Activated naive CD8-positive, alpha-beta T cell treated with anti-CD3 and anti-CD28 coated beads, Interleukin-2, amount 50 U/mL, for 24 hours (primary cell): Measurements from ENCODE around the gene S100A7A.

Experiments
- ATAC-seq: fragments of 150-1000 bp; cut with Tn5 transposase; one replicate; pipeline ENCODE4 v1.10.0; 2021
- DNase-seq: peaks from one replicate; pipeline ENCODE4 v3.0.0; 2021
- H3K27ac Mint-ChIP-seq: one replicate; pipeline ENCODE4 v1.8.0; 2021; ENCODE audit warnings: mild to moderate bottlenecking, mixed read lengths
- H3K27me3 Mint-ChIP-seq: one replicate; pipeline ENCODE4 v1.8.0; 2021; ENCODE audit warnings: mixed read lengths
- H3K36me3 Mint-ChIP-seq: one replicate; pipeline ENCODE4 v1.8.0; 2021; ENCODE audit warnings: low read depth, mixed read lengths
- H3K4me1 Mint-ChIP-seq: one replicate; pipeline ENCODE4 v1.8.0; 2021; ENCODE audit warnings: mixed read lengths
- H3K4me3 Mint-ChIP-seq: one replicate; pipeline ENCODE4 v1.8.0; 2021; ENCODE audit warnings: mild to moderate bottlenecking, moderate library complexity, mixed read lengths
- H3K9me3 Mint-ChIP-seq: one replicate; pipeline ENCODE4 v1.8.0; 2021; ENCODE audit warnings: mixed read lengths

Gene S100A7A

DNA sequence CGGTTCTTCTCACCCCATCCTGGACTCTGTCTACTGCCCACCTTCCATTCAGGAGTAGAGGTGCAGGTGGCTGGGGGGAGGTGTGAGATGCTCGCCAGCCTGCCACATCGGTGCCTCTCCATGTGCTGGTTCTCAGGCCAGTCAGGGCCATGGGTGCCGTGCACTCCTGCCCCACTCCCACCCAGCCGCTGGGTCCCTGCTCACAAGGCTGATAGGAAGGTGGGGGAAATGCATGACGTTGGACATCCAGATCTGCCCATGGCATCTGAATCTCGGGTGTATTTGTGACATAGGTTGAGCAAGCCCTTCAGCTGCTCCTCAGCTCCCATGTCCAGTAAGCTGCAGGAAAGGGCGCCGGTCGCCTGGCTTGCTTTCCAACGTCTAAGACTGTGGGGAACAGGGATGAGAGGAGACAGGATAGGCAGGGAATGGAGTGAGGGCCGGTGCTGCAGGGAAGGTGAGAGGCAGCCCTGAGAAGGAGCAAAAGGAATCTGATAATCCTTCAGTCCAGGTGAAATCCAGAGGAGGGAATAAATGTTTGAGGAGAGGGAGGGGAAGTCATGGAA lies 11.8 kb downstream of the S100A7A start:
- no peak overlapping the region for H3K27ac Mint-ChIP-seq
- H3K27me3 Mint-ChIP-seq: peaks cover 19% of the 10 kb centered on the region

DNA sequence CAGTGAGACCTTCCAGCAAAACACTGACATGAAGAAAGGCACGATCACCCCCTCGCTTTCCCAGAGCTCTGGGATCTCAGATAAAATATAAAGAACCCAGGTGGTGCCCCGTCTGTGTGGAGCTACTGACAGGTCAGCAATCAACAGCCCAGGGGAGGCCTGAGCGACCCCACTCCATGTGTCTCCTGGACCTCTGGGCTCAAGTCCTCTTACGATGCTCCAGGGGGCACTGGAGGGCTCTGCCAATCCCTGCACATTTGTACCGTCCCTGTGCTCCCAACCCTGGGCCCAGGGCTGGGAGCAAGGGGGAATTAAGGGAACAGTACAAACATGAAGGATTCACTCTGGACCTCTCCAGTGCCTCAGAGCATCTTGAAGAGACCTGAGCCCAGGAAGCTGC lies 12.5 kb downstream of the S100A7A start:
- Mint-ChIP-seq H3K27ac (no peak overlapping the region), H3K4me3 (no peak overlapping the region), H3K36me3 (no peaks in the 10 kb centered on the region), H3K27me3 (peaks cover 17% of the 10 kb centered on the region), H3K4me1 (no peaks in the 10 kb centered on the region), H3K9me3 (no peaks in the 10 kb centered on the region)
- no peak for DNase-seq
- no peak for ATAC-seq

More for the DNA sequence above, 11.8 kb downstream of the S100A7A start:
- DNase-seq: no peak
- no peak for ATAC-seq
- Mint-ChIP-seq H3K36me3 (no peaks in the 10 kb centered on the region), H3K4me3 (no peak overlapping the region), H3K9me3 (no peaks in the 10 kb centered on the region), H3K4me1 (no peaks in the 10 kb centered on the region)

DNA sequence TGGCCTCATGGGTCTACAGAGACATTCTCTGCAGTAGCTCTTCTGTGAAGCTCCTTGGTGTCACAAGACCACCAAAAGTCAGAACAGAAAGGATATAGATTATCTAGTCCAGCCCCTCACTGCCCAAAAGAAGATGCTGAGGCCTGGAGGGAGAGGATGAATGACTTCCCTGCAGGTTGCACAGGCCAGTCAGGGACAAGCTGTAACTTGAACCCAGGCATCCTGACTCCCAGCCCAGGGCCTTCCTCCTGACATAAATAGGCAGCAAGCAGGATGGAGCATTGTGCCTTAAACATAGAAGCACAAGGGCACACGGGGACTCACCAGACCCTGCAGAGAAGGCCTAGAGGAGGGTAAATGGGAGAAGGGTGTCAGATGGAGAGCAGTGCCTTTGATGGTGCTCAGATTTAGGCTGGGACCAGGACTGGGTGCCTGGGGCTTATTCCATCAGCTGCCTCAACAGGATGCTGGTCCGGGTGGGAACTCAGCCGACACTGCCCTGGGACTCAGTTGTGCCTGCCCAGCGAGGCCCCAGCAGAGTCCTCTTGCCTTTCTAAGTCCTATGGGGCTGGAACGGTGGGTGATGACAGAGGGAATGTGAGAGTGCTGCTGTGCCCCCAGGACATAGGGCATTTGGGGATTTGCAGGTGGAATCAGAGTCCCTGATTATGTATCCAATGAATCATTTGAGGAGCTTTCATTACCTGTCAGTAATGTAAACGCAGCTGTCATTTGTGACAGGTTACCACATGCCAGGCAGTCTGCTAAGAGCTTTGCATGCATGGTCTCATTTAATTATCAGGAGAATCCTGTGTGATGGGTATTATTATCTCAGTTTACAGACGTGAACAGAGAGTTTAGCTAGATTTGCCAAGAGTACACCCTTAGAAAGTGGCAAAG lies 13.2 kb downstream of the S100A7A start:
- Mint-ChIP-seq H3K4me3 (no peak overlapping the region), H3K36me3 (no peaks in the 10 kb centered on the region), H3K27ac (no peak overlapping the region), H3K27me3 (peaks cover 15% of the 10 kb centered on the region), H3K9me3 (no peaks in the 10 kb centered on the region), H3K4me1 (no peaks in the 10 kb centered on the region)
- DNase-seq (no peak), ATAC-seq (no peak)

DNA sequence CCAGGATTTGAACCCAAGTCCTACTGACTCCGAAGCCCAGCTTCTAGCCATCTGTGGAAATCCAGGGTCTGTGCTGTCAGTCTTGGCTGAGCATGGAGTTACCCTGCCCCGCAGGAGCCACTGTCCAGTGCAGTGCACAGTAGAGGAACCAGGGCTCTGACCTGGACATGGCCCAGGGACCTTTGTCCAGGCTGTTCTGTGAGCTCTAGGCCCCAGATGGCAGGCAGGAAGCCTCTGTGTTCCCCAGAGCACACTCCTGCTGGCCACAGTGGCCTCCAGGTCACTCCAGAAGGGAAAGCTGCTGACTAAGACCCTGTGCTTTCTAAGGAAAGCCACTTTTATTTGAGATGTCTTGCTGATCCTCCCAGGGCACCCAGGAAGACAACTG lies 13.8 kb downstream of the S100A7A start:
- Mint-ChIP-seq H3K36me3 (no peaks in the 10 kb centered on the region), H3K9me3 (no peaks in the 10 kb centered on the region), H3K27ac (no peak overlapping the region), H3K4me1 (no peaks in the 10 kb centered on the region), H3K4me3 (no peak overlapping the region), H3K27me3 (peaks cover 10% of the 10 kb centered on the region)
- no peak for DNase-seq
- ATAC-seq: no peak

DNA sequence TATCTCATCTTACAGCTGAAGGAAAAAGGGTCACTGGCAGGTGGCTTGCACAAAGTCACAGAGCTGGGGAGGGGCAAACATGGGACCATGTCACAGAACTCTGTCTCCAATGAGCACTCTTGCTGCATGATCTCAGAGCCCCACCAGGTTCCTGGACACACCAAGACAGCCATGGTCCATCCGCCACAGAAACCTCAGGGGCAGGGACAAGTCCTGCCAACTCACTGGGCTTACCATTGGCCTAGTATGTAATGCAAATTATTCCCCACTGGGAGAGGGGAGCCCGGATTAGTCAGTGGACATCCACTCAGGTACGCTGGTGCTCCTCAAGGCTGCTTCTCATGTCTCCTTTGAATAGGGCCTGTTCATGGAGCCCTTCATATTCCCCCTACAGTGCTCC lies 14.2 kb downstream of the S100A7A start:
- no peak for ATAC-seq
- H3K27ac Mint-ChIP-seq: no peak overlapping the region
- no peak overlapping the region for H3K4me3 Mint-ChIP-seq

DNA sequence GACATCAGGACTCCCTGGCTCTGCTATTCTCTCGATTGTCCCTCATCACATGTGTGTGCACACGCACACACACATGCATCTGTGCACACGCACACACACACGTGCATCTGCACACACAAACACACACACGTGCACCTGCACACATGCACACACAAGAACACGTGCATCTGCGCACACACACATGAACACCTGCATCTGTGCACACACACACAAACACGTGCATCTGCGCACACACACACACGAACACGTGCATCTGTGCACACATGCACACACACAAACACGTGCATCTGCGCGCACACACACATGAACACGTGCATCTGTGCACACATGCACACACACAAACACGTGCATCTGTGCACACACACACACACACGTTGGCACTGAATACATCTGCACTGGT lies 14.7 kb downstream of the S100A7A start:
- Mint-ChIP-seq H3K27me3 (peaks cover 11% of the 10 kb centered on the region), H3K27ac (no peak overlapping the region), H3K36me3 (no peaks in the 10 kb centered on the region), H3K4me3 (no peak overlapping the region), H3K9me3 (no peaks in the 10 kb centered on the region), H3K4me1 (no peaks in the 10 kb centered on the region)
- DNase-seq (no peak), ATAC-seq (no peak)

More for the DNA sequence above, 14.2 kb downstream of the S100A7A start:
- Mint-ChIP-seq H3K4me1 (no peaks in the 10 kb centered on the region), H3K27me3 (peaks cover 10% of the 10 kb centered on the region), H3K36me3 (no peaks in the 10 kb centered on the region), H3K9me3 (no peaks in the 10 kb centered on the region)
- DNase-seq: no peak

DNA sequence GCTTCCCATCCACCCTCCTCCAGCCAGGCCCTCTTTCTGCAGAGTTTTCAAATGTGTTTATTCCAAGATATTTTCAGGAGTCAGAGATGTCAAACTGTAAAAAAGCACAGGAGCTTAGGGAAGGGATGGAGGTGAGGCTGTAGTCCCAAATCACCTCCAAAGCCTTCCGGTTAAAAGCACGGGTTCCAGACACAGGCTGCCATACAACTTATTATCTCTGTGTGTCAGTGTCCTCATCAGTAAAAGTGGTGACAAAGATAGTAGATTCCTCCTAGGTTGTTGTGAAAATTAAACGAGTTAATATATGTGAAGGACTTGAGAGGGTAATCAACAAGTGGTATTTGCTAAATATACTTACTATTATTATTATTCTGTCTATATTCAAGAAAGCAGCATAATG lies 15.1 kb downstream of the S100A7A start:
- DNase-seq: no peak
- Mint-ChIP-seq H3K27ac (no peak overlapping the region), H3K36me3 (no peaks in the 10 kb centered on the region), H3K4me1 (no peaks in the 10 kb centered on the region), H3K9me3 (no peaks in the 10 kb centered on the region), H3K27me3 (peaks cover 11% of the 10 kb centered on the region), H3K4me3 (no peak overlapping the region)
- ATAC-seq: no peak

DNA sequence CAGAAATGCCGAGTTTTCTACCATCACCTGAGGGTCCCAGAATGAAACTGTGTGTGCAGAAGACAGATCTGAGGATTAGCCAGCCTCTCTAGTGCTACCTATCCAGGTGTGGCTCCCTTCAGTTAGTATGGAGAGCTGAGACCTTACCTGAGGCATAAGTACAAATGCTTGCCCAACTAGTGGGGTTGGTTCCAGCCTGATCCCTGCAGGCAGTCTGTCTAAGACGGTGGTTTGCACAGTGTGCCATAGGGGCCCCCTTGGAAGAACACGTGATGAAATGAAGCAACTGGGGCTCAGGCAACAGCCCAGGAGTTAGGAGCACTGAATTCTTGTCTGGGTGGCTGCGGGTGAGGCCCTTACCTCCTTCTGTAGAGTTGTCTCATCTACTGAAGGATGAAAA lies 15.6 kb downstream of the S100A7A start:
- peaks cover 12% of the 10 kb centered on the region for H3K27me3 Mint-ChIP-seq
- no peaks in the 10 kb centered on the region for H3K4me1 Mint-ChIP-seq
- no peak overlapping the region for H3K27ac Mint-ChIP-seq
- no peak for DNase-seq
- H3K36me3 Mint-ChIP-seq: no peaks in the 10 kb centered on the region
- ATAC-seq: no peak
- no peak overlapping the region for H3K4me3 Mint-ChIP-seq
- no peaks in the 10 kb centered on the region for H3K9me3 Mint-ChIP-seq

DNA sequence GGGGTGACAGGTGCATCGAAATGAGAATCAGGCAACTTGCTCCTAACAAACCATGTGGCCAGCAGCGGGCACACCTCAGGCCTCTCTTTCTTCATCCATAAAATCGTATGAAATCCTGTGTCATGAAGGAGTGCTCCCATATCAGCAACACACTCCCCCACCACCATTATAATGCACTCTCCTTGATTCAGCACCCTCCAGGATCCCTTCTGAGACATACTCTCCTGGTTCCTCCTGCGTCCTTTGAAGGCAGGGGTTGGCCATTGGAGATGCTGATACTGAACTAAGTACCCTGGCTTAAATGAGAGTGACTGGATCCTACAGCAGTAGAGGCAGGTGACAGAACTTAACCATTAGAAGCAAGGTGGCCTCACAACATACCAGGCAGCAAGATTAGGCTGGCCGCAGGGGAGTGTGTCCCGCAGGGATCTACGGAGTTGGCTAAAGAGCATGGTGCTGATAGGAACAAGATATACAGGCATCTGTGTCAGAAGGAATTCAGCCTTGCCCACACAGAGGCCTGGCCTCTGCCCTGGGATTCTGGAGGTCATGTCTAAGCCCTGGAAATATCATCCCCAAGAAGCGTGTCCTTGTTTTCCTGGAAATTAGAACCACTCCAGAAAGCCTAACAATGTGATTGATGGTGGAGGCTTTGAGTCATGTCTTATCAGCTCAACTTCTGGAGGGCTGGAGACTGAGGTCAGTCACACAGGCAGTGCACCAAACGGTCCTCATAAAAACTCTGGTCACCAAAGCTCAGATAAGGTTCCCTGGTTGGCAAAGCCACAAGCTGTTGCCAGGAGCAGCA lies 16.8 kb downstream of the S100A7A start:
- H3K4me3 Mint-ChIP-seq: no peak overlapping the region
- H3K9me3 Mint-ChIP-seq: no peaks in the 10 kb centered on the region
- H3K4me1 Mint-ChIP-seq: no peaks in the 10 kb centered on the region
- ATAC-seq (no peak), DNase-seq (no peak)
- no peak overlapping the region for H3K27ac Mint-ChIP-seq
- peaks cover 10% of the 10 kb centered on the region for H3K27me3 Mint-ChIP-seq
- no peaks in the 10 kb centered on the region for H3K36me3 Mint-ChIP-seq

DNA sequence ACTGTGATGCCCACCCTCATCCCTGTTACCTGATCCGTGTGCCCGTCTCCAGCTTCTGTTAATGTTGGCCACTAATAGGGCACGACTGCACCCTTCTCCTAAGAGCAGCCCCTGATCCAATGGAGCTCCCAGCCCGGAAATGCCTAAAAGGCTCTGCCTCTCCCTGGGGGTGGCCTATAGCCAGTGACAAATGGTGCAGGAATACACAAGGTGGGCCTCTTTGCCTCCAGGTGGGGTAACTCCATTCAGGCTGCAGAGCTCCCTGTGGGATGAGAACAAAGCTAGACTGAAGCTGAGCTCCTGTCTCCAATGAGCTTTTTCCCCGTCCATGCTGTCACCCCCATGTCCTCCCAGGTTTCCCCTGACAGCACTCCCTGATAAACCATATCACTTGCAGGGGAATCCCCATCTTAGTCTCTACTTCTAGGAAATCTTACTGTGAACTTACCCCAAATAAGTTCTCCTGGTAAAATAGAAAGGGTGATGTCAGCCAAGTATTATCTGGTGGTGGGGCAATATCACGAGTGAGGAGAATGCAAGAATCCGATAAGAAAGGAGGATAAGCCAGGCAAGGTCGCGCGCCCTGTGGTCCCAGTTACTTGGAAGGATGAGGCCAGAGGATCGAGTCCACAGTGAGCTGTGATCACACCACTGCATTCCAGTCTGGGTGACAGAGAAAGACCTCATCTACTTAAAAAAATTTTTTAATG lies 18.6 kb downstream of the S100A7A start:
- Mint-ChIP-seq H3K27ac (no peak overlapping the region), H3K4me3 (no peak overlapping the region), H3K27me3 (peaks cover 11% of the 10 kb centered on the region), H3K36me3 (no peaks in the 10 kb centered on the region), H3K9me3 (no peaks in the 10 kb centered on the region), H3K4me1 (no peaks in the 10 kb centered on the region)
- DNase-seq (no peak), ATAC-seq (no peak)

DNA sequence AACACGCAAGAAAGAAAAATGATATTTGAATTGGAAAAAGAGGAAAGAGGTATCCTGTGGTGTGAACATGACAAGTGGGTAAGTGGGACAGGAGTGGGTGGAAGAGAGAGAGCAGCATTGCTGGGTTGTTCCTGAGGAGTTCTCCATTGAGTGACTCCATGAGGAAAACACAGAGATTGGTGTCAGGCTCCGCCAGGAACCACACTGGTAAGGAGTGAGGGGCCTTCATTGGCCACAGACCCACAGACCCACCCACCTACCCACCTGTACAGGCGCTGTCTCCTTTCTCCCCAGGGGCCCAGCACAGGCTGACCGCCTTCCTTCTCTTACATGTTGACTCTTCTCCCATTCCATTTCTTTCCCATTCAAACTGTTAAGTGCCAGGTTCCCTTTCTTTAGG lies 20.9 kb downstream of the S100A7A start:
- ATAC-seq: no peak
- Mint-ChIP-seq H3K9me3 (no peaks in the 10 kb centered on the region), H3K4me1 (no peaks in the 10 kb centered on the region), H3K4me3 (no peak overlapping the region), H3K36me3 (no peaks in the 10 kb centered on the region), H3K27me3 (peaks cover 16% of the 10 kb centered on the region), H3K27ac (no peak overlapping the region)
- DNase-seq: no peak

DNA sequence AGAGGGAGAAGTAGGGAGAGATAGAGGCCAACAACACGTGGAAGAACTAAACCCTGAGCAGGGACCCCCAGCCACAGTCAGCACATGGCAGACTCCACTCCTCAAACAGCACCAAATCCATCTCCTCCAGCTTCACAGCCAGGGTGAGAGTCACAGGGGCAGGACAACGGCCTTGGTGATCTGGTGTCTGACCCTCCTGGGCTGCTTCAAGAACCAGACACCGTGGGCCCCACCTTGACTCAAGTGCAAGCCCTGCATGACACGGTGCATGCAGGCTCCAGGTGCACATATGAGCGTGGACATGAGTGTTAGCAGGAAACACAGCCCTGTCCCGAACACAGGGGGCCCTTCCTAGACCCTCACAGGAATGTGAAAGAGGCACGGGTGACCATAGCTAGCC lies 22.3 kb downstream of the S100A7A start:
- Mint-ChIP-seq H3K4me1 (no peaks in the 10 kb centered on the region), H3K4me3 (no peak overlapping the region), H3K27ac (no peak overlapping the region), H3K27me3 (peaks cover 16% of the 10 kb centered on the region), H3K36me3 (no peaks in the 10 kb centered on the region), H3K9me3 (no peaks in the 10 kb centered on the region)
- no peak for DNase-seq
- no peak for ATAC-seq

DNA sequence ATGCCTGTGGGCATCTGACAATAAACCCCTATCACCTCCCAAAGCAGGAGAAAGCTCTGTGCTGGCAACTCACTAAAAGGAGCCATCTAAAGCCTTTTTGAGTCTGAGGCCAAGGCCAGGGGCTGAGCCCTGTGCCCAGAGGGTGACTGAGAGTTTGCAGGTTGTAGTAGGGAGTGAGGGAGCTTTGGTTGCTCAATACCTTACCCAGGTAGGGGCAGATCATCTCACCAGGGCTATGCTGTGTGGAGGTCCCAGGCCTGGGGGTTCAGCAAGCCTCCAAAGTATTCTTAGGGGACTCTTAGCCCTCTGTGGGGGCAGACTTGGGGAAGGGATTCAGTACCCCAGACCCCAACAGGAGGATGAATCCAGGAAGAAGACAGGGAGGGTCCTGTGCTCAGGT lies 23.0 kb downstream of the S100A7A start:
- Mint-ChIP-seq H3K36me3 (no peaks in the 10 kb centered on the region), H3K4me1 (no peaks in the 10 kb centered on the region), H3K27me3 (peaks cover 16% of the 10 kb centered on the region), H3K27ac (no peak overlapping the region), H3K9me3 (no peaks in the 10 kb centered on the region), H3K4me3 (no peak overlapping the region)
- DNase-seq (no peak), ATAC-seq (peak; percentile 18)

DNA sequence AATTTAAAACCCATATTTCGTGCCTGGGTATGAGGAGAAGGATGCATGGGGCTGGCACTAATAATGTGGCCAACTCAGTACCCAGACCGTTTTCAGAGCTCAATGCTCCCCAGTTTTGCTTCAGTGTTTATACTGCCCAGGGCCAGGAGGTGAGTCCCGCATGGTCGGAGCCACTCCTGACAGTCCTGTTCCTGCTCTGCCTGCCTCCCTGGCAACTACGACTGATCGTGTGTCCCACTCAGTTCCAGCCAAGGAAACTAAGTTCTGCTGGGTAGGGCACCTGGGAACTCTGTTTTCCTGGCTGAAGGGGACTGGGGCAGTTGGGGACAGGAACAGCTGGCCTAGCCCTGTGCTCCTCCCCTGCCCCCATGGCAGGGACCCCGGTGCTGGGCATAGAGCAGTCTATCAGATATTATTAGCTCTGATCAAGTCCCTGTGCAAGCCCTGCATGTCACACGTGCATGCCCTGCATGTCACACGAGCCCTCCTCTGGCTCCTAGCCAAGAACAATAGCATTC lies 25.0 kb downstream of the S100A7A start:
- H3K27me3 Mint-ChIP-seq: peaks cover 18% of the 10 kb centered on the region
- H3K4me3 Mint-ChIP-seq: no peak overlapping the region
- no peak for ATAC-seq
- H3K9me3 Mint-ChIP-seq: no peaks in the 10 kb centered on the region
- no peak for DNase-seq
- H3K4me1 Mint-ChIP-seq: no peaks in the 10 kb centered on the region
- no peak overlapping the region for H3K27ac Mint-ChIP-seq
- no peaks in the 10 kb centered on the region for H3K36me3 Mint-ChIP-seq
